ENCODE data around the gene RUFY4. TPM values are rescaled to one million over a fixed set of nuclear protein-coding genes. Genes with fewer than 3 reads are reported as not detected.

The RUFY4 gene
- total RNA-seq, 1 experiment from 2014 or later = 0.31 TPM

DNA sequence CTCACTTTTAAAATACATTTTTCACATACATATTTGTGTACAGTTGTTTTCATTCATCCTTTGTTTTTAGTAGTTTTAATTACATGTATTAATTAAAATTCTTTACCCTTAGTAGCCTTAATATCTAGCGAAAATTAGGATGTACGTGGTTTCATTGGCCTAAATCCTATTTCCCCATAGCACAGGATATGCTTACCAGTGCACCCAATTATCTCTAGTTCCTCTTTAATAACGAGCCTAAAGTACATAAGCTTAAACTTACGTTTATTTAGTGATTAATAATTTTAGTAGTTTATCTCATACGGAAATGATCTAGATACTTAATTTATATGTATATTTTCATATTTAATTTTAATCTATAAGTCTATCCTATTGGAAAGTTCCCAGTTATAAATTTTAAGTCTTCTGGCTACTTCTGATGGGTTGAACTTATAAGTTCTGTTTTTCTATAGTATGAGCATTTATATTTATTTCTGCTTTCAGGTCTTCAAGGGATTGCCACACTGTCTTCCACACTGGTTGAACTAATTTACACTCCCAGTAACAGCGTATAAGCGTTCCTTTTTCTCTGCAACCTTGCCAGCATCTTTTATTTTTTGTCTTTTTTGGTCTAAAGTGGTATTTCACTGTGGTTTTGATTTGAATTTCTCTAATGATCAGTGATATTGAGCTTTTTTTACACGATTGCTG is 21.4 kb upstream of the RUFY4 start (continued):
- TF ChIP-seq, protein P1, sequence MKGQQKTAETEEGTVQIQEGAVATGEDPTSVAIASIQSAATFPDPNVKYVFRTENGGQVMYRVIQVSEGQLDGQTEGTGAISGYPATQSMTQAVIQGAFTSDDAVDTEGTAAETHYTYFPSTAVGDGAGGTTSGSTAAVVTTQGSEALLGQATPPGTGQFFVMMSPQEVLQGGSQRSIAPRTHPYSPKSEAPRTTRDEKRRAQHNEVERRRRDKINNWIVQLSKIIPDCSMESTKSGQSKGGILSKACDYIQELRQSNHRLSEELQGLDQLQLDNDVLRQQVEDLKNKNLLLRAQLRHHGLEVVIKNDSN (CRISPR knock-in tag; IDR thresholded peaks at IDR 0.05) = no peak
- TF ChIP-seq, protein P2, sequence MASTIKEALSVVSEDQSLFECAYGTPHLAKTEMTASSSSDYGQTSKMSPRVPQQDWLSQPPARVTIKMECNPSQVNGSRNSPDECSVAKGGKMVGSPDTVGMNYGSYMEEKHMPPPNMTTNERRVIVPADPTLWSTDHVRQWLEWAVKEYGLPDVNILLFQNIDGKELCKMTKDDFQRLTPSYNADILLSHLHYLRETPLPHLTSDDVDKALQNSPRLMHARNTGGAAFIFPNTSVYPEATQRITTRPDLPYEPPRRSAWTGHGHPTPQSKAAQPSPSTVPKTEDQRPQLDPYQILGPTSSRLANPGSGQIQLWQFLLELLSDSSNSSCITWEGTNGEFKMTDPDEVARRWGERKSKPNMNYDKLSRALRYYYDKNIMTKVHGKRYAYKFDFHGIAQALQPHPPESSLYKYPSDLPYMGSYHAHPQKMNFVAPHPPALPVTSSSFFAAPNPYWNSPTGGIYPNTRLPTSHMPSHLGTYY (CRISPR knock-in tag; IDR thresholded peaks at IDR 0.05) = no peak
- TF ChIP-seq GABPB1 (CRISPR knock-in tag; IDR thresholded peaks at IDR 0.05) (no peak), NFATC4 (CRISPR knock-in tag; IDR thresholded peaks at IDR 0.05) (no peak), KAT7 (CRISPR knock-in tag; IDR thresholded peaks at IDR 0.05; ENCODE audit: borderline replicate concordance) (no peak), SOX15 (CRISPR knock-in tag; IDR thresholded peaks at IDR 0.05) (no peak), ZNF138 (CRISPR knock-in tag; conservative IDR thresholded peaks at IDR 0.05) (no peak), ZNF232 (CRISPR knock-in tag; IDR thresholded peaks at IDR 0.05) (no peak), ETV6 (CRISPR knock-in tag; IDR thresholded peaks at IDR 0.05) (no peak)
- TF ChIP-seq, protein P3, sequence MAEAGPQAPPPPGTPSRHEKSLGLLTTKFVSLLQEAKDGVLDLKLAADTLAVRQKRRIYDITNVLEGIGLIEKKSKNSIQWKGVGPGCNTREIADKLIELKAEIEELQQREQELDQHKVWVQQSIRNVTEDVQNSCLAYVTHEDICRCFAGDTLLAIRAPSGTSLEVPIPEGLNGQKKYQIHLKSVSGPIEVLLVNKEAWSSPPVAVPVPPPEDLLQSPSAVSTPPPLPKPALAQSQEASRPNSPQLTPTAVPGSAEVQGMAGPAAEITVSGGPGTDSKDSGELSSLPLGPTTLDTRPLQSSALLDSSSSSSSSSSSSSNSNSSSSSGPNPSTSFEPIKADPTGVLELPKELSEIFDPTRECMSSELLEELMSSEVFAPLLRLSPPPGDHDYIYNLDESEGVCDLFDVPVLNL (CRISPR knock-in tag; IDR thresholded peaks at IDR 0.05; ENCODE audit: borderline replicate concordance, low read depth) = no peak
- TF ChIP-seq, protein P4, sequence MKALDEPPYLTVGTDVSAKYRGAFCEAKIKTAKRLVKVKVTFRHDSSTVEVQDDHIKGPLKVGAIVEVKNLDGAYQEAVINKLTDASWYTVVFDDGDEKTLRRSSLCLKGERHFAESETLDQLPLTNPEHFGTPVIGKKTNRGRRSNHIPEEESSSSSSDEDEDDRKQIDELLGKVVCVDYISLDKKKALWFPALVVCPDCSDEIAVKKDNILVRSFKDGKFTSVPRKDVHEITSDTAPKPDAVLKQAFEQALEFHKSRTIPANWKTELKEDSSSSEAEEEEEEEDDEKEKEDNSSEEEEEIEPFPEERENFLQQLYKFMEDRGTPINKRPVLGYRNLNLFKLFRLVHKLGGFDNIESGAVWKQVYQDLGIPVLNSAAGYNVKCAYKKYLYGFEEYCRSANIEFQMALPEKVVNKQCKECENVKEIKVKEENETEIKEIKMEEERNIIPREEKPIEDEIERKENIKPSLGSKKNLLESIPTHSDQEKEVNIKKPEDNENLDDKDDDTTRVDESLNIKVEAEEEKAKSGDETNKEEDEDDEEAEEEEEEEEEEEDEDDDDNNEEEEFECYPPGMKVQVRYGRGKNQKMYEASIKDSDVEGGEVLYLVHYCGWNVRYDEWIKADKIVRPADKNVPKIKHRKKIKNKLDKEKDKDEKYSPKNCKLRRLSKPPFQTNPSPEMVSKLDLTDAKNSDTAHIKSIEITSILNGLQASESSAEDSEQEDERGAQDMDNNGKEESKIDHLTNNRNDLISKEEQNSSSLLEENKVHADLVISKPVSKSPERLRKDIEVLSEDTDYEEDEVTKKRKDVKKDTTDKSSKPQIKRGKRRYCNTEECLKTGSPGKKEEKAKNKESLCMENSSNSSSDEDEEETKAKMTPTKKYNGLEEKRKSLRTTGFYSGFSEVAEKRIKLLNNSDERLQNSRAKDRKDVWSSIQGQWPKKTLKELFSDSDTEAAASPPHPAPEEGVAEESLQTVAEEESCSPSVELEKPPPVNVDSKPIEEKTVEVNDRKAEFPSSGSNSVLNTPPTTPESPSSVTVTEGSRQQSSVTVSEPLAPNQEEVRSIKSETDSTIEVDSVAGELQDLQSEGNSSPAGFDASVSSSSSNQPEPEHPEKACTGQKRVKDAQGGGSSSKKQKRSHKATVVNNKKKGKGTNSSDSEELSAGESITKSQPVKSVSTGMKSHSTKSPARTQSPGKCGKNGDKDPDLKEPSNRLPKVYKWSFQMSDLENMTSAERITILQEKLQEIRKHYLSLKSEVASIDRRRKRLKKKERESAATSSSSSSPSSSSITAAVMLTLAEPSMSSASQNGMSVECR (CRISPR knock-in tag; IDR thresholded peaks at IDR 0.05; ENCODE audit: borderline replicate concordance) = no peak
- TF ChIP-seq, protein P5, sequence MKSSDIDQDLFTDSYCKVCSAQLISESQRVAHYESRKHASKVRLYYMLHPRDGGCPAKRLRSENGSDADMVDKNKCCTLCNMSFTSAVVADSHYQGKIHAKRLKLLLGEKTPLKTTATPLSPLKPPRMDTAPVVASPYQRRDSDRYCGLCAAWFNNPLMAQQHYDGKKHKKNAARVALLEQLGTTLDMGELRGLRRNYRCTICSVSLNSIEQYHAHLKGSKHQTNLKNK (CRISPR knock-in tag; IDR thresholded peaks at IDR 0.05) = no peak
- TF ChIP-seq, protein P6, sequence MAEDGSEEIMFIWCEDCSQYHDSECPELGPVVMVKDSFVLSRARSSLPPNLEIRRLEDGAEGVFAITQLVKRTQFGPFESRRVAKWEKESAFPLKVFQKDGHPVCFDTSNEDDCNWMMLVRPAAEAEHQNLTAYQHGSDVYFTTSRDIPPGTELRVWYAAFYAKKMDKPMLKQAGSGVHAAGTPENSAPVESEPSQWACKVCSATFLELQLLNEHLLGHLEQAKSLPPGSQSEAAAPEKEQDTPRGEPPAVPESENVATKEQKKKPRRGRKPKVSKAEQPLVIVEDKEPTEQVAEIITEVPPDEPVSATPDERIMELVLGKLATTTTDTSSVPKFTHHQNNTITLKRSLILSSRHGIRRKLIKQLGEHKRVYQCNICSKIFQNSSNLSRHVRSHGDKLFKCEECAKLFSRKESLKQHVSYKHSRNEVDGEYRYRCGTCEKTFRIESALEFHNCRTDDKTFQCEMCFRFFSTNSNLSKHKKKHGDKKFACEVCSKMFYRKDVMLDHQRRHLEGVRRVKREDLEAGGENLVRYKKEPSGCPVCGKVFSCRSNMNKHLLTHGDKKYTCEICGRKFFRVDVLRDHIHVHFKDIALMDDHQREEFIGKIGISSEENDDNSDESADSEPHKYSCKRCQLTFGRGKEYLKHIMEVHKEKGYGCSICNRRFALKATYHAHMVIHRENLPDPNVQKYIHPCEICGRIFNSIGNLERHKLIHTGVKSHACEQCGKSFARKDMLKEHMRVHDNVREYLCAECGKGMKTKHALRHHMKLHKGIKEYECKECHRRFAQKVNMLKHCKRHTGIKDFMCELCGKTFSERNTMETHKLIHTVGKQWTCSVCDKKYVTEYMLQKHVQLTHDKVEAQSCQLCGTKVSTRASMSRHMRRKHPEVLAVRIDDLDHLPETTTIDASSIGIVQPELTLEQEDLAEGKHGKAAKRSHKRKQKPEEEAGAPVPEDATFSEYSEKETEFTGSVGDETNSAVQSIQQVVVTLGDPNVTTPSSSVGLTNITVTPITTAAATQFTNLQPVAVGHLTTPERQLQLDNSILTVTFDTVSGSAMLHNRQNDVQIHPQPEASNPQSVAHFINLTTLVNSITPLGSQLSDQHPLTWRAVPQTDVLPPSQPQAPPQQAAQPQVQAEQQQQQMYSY (CRISPR knock-in tag; IDR thresholded peaks at IDR 0.05) = no peak
- TF ChIP-seq, protein P7, sequence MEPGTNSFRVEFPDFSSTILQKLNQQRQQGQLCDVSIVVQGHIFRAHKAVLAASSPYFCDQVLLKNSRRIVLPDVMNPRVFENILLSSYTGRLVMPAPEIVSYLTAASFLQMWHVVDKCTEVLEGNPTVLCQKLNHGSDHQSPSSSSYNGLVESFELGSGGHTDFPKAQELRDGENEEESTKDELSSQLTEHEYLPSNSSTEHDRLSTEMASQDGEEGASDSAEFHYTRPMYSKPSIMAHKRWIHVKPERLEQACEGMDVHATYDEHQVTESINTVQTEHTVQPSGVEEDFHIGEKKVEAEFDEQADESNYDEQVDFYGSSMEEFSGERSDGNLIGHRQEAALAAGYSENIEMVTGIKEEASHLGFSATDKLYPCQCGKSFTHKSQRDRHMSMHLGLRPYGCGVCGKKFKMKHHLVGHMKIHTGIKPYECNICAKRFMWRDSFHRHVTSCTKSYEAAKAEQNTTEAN (CRISPR knock-in tag; IDR thresholded peaks at IDR 0.05) = no peak
- TF ChIP-seq, protein P8, sequence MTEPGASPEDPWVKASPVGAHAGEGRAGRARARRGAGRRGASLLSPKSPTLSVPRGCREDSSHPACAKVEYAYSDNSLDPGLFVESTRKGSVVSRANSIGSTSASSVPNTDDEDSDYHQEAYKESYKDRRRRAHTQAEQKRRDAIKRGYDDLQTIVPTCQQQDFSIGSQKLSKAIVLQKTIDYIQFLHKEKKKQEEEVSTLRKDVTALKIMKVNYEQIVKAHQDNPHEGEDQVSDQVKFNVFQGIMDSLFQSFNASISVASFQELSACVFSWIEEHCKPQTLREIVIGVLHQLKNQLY (CRISPR knock-in tag; IDR thresholded peaks at IDR 0.05) = no peak

Measured in WTC11 (cell line).